Lung (tissue), 12 donors: ENCODE results near the gene TNNT2. TPM values are rescaled to one million over a fixed set of nuclear protein-coding genes. Genes with fewer than 3 reads are reported as not detected.

Experiments used
- ATAC-seq: fragments of 200-7000 bp; cut with Tn5 transposase; one replicate; pipeline ENCODE4 v1.9.1; 2020; ENCODE audit warnings: moderate number of reproducible peaks; ENCODE audit not compliant: insufficient read depth, low FRiP score
- DNase-seq, 3 donors: peaks; one replicate each; pipeline ENCODE4 v3.0.0-alpha.2; 2013 to 2017
- H3K27ac ChIP-seq, 2 donors: one replicate each; pipeline ENCODE4 v1.5.1; 2013; ENCODE audit warnings: mild to moderate bottlenecking in 2 of 2, moderate library complexity in 2 of 2, control low read depth in 1 of 2, inconsistent platforms in 1 of 2, low read depth in 1 of 2, low read length in 1 of 2
- H3K27me3 ChIP-seq, 3 donors: one replicate each; pipeline ENCODE4 v1.5.1; 2013; ENCODE audit warnings: low read length in 2 of 3; ENCODE audit not compliant: control insufficient read depth in 3 of 3, insufficient read depth in 3 of 3
- H3K36me3 ChIP-seq, 4 donors: one replicate each; pipeline ENCODE4 v1.5.1; 2013; ENCODE audit warnings: low read length in 4 of 4, mild to moderate bottlenecking in 1 of 4, moderate library complexity in 1 of 4; ENCODE audit not compliant: control insufficient read depth in 4 of 4, insufficient read depth in 4 of 4
- H3K4me1 ChIP-seq, 5 donors: one replicate each; pipeline ENCODE4 v1.5.1; 2013; ENCODE audit warnings: low read length in 5 of 5, mild to moderate bottlenecking in 2 of 5, moderate library complexity in 1 of 5; ENCODE audit not compliant: control insufficient read depth in 5 of 5, insufficient read depth in 5 of 5
- H3K4me3 ChIP-seq: one replicate; pipeline ENCODE4 v1.5.1; 2013; ENCODE audit warnings: mild to moderate bottlenecking, control low read depth, moderate library complexity
- H3K9ac ChIP-seq, 2 donors: one replicate each; pipeline ENCODE4 v1.5.1; 2013; ENCODE audit warnings: low read length in 2 of 2, control low read depth in 1 of 2; ENCODE audit not compliant: insufficient read depth in 1 of 2
- H3K9me3 ChIP-seq, 4 donors: one replicate each; pipeline ENCODE4 v1.5.1; 2013; ENCODE audit warnings: low read length in 3 of 4, mild to moderate bottlenecking in 1 of 4, moderate library complexity in 1 of 4; ENCODE audit not compliant: control insufficient read depth in 4 of 4, insufficient read depth in 3 of 4
- WGBS, 2 donors: extraction: QIAGEN DNeasy Blood & Tissue Kit; methylation state at CpG; one replicate each; pipeline ENCODE4 v1.1.7; 2013; 5-methylcytosine and 5-hydroxymethylcytosine counted together
- polyA plus RNA-seq, 2 donors: library from polyadenylated mRNA; stranded (reverse); fragments of 200-250 nt; gene quantifications; one replicate each; pipeline ENCODE4 v1.2.1, GENCODE V29; 2013
- total RNA-seq, 2 donors: library from RNA; depleted of rRNA in 1 of 2; stranded (reverse); fragments of >200 nt in 1 of 2; gene quantifications; one replicate each; pipeline ENCODE4 v1.2.1, GENCODE V29; 2014 to 2021
- TF ChIP-seq, protein P1 (sequence below): IDR thresholded peaks from 2 replicates; pipeline ENCODE4 v1.5.1; 2012; ENCODE audit warnings: mild to moderate bottlenecking; ENCODE audit errors: control extremely low read depth, extremely low read depth
- donor health status: control.
- donor health status: control.
- donor health status: Bipolar disorder and iron deficiency.
- donor health status: healthy.
- donor health status: DM: yes; HTN: yes; CAD: no.

Gene TNNT2
- total and polyA plus RNA-seq, 4 donors = 2.0 to 10.4 (median 5.4) TPM

DNA sequence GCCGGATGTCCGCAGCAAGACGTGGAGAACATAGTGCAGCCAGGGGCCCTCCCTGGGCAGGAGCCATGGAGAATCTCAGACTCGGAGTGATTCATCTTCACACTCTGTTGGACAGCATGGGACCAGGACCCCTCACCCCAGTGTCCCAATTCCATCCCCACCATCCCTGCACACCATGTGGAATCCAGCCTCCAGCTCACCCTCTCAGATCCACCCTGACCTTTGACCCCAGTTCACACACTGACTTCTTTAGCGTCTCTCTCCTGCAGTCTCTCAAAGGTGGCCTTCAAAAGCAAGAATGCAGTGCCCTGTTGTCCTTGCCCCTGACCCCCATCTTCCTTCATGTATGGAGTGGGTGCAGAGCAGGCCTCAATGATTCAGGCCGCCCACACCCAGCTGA lies 46.2 kb upstream of the TNNT2 start:
- ATAC-seq (no peak), DNase-seq (no peak)
- no peak overlapping the region for H3K9ac ChIP-seq
- no peaks in the 10 kb centered on the region for H3K4me1 ChIP-seq
- H3K27ac ChIP-seq = no peak overlapping the region
- 96 to 98% methylated on average over 6 of the region's 6 CpGs for WGBS, 2 donors
- H3K27me3 ChIP-seq = no peaks in the 10 kb centered on the region
- H3K4me3 ChIP-seq = no peak overlapping the region
- H3K36me3 ChIP-seq = no peaks in the 10 kb centered on the region
- TF ChIP-seq, protein P1, sequence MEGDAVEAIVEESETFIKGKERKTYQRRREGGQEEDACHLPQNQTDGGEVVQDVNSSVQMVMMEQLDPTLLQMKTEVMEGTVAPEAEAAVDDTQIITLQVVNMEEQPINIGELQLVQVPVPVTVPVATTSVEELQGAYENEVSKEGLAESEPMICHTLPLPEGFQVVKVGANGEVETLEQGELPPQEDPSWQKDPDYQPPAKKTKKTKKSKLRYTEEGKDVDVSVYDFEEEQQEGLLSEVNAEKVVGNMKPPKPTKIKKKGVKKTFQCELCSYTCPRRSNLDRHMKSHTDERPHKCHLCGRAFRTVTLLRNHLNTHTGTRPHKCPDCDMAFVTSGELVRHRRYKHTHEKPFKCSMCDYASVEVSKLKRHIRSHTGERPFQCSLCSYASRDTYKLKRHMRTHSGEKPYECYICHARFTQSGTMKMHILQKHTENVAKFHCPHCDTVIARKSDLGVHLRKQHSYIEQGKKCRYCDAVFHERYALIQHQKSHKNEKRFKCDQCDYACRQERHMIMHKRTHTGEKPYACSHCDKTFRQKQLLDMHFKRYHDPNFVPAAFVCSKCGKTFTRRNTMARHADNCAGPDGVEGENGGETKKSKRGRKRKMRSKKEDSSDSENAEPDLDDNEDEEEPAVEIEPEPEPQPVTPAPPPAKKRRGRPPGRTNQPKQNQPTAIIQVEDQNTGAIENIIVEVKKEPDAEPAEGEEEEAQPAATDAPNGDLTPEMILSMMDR = no peak
- H3K9me3 ChIP-seq = no peaks in the 10 kb centered on the region

DNA sequence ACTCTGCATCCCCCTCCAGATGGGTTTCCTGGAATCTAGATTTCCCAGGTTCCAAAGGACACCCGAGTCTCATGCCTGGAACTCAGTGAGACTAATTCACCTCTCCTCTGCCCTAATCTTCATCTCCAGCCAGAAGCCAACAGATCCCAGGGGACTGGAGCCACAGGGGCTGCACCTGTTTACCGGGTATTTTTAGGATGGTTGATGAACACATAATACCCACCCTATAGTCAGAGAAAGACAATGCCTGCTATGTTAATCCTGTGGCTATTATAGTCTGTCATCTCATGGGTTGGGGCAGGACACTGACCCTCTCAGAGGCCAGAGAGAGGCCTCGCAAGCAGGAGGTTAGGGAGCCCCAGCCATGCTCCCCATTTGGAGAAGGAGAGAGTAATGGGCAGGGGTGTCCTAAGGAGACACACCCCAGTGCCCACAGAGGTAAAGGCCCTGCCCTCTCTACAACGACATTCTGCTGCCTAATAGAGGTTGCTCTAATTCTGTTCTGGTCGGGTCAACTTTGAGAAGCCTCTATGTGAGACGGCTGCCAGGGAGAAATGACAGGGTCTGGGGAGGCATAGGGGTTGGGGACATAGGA lies 45.1 kb upstream of the TNNT2 start:
- TF ChIP-seq, protein P1 = no peak
- Histone ChIP-seq H3K9ac (no peak overlapping the region), H3K4me3 (no peak overlapping the region), H3K4me1 (no peaks in the 10 kb centered on the region), H3K27me3 (no peaks in the 10 kb centered on the region), H3K36me3 (no peaks in the 10 kb centered on the region), H3K27ac (no peak overlapping the region), H3K9me3 (no peaks in the 10 kb centered on the region)
- ATAC-seq (no peak), DNase-seq (no peak)
- WGBS, 2 donors = 87 to 88% methylated on average over 6 of the region's 6 CpGs

DNA sequence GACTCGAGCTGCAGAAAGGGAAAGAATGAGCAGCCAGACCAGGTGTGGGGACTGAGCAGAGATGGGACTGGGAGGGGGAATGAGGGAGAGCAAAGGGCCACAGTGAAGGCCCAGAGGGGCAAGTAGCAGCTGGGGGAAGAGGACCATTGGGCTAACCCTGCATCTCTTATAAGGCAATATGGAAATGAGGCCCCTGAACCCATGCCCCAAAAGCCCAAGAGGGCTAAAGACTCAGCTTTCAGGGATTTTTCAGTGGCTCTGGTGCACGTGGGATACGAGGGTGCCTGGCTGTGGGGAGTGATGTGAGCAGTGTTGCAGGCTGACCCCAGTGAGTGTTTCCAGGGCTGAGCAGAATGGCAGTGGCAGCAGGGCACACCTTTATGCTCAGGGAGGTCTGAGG lies 44.5 kb upstream of the TNNT2 start:
- Histone ChIP-seq H3K9me3 (no peaks in the 10 kb centered on the region), H3K4me3 (no peak overlapping the region), H3K9ac (no peak overlapping the region), H3K27me3 (no peaks in the 10 kb centered on the region), H3K27ac (no peak overlapping the region), H3K36me3 (no peaks in the 10 kb centered on the region), H3K4me1 (no peaks in the 10 kb centered on the region)
- DNase-seq = no peak
- 71 to 83% methylated on average over 3 of the region's 3 CpGs for WGBS, 2 donors
- TF ChIP-seq, protein P1 = no peak
- no peak for ATAC-seq

DNA sequence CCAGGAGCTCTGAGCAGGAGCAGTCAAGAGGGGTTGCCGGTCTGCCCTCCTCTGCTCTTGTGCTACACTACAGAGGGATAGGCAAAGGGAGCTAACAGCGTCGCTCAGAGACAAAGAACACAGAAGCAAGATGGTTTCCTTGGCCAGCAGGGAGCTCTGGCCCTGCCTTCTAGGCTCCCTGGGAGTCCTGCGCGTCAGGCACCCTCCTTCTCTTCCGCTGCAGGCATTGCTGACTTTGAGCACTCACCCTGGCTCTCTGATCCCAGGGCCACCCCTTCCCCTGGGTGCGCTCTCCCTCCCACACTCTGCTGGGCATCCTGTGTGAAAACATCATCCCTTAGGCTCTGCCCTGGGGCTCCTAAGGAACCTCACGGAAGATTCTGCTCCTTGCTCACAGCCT lies 43.6 kb upstream of the TNNT2 start:
- 85 to 89% methylated on average over 8 of the region's 8 CpGs for WGBS, 2 donors
- Histone ChIP-seq H3K4me1 (no peaks in the 10 kb centered on the region), H3K36me3 (no peaks in the 10 kb centered on the region), H3K9ac (no peak overlapping the region), H3K9me3 (no peaks in the 10 kb centered on the region), H3K27me3 (no peaks in the 10 kb centered on the region), H3K27ac (no peak overlapping the region), H3K4me3 (no peak overlapping the region)
- TF ChIP-seq, protein P1 = no peak
- ATAC-seq (no peak), DNase-seq (no peak)
